ENCODE data around the gene TBC1D7.
A peak's percentile ranks its signal among the peaks of the same experiment; 100 is the strongest.
"Not testable (repeated sequence)": the region's sequence is repeated elsewhere in the genome, so short reads cannot be mapped to it uniquely, and the experiment has no call there.

TBC1D7 gene

DNA sequence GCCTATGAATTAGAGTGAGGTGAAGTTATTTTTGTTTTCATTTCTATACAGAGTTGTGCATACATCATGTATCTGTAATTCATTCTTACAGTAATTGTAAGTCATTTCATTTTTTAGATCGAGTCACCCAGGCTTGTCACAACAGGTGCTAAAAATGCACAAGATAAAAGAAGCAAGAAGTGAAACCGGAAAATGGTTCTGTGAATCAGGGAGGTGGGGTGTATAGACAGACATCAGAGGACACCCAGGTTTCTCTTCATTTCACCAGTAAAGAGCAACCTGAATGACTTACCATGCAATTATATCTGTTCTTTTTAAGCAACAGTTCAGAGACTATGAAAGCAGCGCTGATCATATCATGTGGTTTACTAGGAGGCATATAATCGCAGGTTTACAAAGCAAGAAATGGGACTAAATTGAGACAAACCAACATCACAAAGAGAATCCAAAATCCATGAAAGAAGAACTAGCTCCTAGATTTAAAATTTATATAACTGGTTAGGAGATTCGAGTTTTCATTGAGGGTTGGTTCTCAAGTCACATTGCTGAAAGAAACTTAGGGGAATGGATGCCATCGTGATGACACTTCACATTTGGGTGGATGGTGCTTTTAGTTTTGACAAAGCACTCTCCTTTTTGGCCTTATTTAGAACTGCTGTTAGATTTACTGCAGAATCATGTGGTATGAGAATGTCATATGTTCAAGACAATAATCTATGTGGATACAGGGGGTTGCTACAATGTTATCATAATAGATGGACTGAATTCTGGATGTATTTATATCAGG lies 27.9 kb upstream of the TBC1D7 start:
- DNase-seq, result no peak

GRCh38 chr6:13355043-13355945 lies 27.0 kb upstream of the TBC1D7 start:
- no peak for DNase-seq

- DNase-seq, result no peak
Observed at GRCh38 chr6:13354331-13355042, 26.1 kb upstream of the TBC1D7 start.

GRCh38 chr6:13352165-13352564 lies 23.8 kb upstream of the TBC1D7 start:
- no peak for DNase-seq

GRCh38 chr6:13351271-13351670 lies 22.9 kb upstream of the TBC1D7 start:
- DNase-seq, result no peak

- DNase-seq, result no peak
Observed at GRCh38 chr6:13349811-13350506, 21.6 kb upstream of the TBC1D7 start.

DNA sequence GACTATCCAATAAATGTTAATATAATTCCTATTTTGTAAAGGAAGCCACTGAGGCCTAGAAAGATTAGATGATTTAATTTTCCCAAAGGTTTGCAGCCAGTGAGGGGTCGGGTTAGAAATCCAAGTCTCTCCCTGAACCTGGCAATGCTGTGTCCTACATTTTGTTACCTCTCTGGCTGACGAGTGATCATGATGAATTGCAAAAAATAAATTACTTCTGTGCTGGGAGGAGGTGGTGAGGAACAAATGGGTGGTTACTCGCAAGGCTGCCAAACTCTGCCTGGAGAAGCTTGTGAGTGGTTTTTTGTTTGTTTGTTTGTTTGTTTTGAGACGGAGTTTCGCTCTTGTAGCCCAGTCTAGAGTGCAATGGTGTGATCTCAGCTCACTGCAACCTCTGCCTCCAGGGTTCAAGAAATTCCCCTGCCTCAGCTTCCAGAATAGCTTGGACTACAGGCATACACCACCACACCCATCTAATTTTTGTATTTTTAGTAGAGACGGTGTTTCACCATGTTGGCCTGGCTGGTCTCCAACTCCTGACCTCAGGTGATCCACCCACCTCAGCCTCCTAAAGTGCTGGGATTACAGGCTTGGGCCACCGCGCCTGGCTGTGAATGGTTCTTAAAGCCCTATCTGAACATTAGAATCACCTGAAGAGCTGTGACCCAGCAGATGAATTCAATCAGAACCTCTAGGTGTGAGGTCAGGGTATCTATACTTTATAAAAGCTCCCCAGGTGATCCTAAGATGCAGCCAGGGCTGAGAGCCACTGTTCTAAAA lies 20.2 kb upstream of the TBC1D7 start:
- no peak for DNase-seq

DNA sequence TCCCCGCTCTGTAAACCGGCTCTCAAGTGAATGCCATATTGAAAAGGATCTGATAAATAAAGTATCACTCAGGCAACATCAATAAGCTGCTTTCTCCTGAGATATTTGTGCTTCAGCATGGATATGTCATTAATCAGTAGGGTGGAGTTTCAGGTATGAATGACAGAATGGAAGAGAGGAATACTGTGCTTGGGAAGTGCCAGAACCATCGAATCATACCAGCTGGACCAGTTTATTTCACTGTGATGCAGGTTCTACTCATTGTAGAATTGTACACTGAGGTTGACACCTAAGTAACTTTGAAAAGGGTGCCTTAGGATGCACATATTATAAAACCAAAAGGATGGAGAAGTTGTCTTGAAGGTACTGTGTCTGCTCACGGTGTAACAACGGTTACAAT lies 17.9 kb upstream of the TBC1D7 start:
- DNase-seq, result no peak

DNA sequence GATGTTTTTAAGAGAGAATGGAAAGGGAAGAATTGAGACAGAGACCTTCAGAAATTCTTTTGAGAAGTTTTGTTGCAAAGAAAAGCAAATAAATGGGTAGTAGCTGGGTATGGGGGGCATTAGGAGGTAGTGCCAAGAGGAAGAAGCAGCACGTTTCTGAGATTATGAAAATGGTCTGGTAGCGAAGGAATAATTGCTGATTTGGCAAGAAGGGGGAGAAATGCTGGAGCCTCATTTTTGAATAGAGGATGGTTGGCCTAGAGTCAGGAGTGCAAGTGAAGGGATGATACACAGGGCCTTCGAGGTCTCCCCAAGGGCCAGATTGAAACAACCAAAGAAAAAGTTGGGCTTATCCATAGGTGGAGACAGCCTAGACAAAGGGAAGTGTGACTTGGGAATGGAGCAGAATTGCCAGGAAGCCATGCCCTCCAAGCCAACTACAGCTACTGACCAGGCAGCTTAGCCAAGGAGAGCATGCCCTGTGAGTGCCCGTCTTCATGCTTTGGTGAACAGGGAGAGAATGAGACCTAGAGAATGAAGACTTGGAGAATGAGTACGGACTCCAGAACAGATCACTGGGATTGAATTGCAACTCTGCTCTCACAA lies 14.2 kb upstream of the TBC1D7 start:
- DNase-seq, result no peak

DNA sequence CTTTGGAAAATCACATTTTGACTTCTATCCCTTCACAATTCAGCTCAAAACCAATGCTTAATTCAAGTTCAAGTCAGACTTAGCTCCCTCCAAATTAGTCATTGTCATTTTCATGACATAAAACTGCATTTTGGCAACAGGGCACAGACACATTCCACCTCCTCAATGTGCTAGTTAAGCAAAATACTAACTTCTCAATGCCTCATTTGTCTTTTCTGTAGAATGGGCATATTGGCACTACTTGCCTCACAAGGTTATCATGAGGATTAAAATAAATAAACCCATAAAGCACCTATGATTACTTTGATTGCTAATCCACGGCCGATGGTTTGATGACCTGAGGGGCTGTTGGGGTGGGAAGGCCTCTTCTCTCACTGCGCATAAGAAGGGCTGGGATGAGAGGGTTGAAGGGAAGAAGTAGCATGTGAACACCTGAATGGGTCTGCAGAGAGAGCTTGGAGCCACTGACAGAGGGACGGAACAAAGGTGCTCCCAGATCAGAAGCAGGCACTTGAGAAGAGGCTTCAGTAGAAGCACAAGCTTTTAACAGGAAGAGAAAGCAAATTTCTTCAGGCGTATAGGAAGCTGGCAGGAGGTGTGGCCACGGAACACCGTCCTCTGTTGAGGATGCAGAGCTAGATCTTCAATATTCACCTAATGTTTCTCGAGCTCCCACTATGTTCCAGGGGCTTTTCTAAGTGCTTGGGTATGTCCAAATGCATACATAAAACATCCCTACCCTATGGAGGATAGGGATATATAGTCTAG lies 11.7 kb upstream of the TBC1D7 start:
- no peak for DNase-seq

DNA sequence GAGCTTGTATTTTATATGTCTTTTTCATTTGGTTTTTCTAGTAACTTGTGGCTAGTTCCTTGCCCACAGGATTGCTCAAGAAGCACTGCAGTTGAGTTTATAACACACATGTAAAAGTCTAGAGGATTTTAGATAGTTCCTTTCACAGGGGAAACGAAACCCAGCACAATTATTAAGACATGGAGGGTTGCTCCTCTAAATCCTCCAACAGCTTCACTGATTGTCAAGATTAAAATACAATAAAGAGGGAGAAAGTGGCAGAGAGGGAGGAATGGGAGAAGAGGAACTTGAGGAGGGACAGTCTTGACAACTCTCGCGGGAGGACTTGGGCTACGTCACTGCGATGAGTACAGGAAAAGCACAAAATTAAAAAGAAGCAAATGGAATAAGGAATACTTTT lies 9.7 kb upstream of the TBC1D7 start:
- DNase-seq, result no peak

- DNase-seq, result peak; percentile 91
Observed at GRCh38 chr6:13336553-13336952, 8.2 kb upstream of the TBC1D7 start.

DNA sequence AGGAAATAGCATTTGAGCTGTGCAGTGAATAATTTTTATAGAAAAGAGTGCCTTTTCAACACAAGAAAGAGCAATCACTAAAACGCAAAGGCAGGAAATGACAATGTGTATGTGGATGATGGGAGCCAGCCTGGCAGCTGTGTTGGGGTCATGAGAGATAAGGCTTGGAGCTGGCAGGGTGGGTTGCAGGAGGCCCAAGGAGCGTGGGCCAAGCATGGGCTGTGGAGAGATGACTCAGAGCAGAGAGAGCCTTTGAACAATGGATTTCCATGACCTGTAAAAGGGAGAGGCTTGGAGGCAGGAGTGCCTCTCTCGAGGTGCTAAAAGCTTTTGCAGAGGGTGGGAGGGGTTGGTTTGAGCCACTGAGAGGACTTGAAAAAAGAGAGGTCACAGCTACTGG lies 6.6 kb upstream of the TBC1D7 start:
- no peak for DNase-seq

DNA sequence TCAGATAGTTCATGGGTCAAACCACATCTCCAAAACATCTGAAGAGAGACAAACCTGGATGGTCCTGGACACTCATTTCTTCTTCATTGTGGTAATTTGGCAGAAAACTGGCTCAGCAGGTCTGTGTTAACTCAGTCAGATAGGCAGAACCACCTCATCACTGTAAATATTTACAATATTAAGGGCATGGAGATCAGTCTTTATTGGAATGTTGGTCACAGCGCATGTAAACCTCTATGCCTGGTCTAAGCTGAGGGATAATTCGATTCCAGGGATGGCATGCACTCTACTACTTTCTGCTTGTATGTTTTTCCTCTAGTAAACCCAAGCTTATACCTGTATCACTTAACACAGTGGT lies 4.0 kb upstream of the TBC1D7 start:
- no peak for DNase-seq

DNA sequence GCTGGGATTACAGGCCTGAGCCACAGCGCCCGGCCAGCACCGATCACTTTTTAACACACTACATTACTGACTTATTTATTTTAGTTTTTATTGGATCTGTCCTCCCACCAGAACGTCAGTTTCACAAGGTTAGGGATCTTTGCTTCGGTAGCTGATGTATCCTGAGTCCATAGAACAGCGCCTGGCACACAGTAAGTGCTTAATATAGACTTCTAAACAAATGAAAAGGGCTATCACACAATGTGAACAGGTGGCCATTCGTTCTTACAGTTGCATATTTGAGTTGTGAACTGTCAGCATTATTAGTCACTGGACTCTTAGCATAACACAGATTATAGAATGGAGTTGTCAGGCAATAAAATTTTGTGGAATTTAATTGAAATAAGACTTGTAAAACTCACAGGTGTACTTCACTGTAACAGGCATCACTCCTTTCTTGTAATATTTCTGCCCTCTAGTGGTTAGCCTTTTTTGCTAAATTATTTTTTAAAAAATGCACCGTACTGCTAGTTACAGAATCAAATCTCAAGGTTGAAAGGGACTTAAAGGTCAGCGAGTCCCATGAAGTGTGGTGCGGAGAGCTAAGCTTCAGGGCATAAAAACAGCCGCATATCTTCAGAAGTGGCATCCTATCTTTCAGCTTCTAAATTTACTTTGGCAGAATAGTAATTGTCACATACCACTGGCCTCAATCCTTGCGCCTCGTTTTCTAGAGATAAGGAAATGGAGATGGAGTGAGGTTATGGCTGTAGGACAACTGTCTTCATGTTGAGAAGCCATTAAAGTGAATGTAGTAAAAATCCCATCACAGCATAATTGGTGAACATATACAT lies 3.4 kb upstream of the TBC1D7 start:
- no peak for DNase-seq

- no peak for DNase-seq
Observed at GRCh38 chr6:13328875-13329183, 492 bp upstream of the TBC1D7 start.

DNA sequence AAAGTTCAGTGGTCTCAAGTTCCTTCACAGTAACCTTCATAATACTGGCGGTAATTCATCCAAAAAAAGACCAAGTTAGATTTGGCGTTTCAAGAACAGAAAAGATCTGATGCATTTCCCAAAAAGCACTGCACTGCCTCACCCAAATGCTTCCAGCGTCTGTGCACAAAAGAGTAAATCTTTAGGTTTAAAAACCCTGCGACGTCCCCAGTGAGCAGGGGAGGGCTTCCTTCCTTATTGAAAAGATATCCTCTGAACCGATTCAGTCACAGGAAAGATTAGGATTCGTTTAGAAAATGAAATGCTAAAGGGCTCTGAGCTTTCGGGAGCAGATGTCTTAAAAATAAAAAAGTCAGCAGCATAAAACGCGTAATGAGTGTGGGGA lies 654 bp downstream of the TBC1D7 start:
- no peak for DNase-seq

DNA sequence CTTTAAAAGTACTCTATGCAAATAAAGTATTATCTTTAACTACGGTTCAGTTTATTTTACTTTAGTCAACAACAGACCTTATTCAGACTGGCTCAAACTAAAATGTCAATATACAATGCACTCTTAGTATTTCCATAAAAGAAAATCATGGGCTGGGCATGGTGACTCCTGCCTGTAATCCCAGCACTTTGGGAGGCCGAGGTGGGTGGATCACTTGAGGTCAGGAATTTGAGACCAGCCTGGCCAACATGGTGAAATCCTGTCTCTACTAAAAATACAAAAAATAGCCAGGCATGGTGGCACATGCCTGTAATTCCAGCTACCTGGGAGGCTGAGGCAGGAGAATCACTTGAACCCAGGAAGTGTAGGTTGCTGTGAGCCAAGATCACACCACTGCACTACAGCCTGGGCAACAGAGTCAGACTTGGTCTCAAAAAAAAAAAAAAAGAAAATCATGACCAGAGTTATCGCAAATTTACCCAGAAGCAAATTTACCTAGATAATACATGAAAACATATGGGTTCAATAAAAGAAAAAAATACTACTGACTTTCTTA lies 2.2 kb downstream of the TBC1D7 start:
- not testable (repeated sequence) for DNase-seq

DNA sequence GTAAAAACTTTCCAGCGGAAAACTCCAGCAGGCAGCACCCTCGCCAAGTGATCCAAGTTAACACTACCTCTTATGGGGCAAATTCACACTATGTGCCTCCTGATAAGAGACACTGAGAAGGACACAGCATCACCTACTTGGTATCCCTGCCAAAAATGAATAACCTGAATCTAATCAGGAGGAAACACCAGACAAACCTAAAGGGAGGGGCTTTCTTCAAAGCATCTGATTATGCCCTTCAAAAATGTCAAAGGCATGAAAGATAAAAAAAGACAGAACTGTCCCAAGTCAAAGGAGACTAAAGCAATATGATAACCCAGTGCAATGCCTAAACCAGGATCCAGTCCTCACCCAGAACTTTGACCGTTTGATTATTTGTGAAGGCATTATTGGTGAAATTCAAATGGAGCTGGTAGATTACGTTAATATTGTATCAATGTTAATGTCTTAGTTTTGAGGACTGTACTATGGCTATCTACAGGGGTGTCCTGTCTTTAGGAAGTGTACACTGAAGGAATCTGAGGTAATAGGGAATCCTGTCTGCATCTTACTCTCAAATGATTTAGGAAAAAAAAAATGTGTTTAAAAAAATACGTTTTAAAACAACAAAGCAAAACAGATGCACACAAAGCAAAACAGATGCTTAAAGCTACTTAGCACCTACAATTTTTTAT lies 8.3 kb downstream of the TBC1D7 start:
- DNase-seq, result no peak

Data from right forelimb (tissue), 1 donor.